NCI-H146 treated with DMSO at 0.1 percent for 48 hours (cell line): ENCODE results near the gene TCAP.
A peak's percentile ranks its signal among the peaks of the same experiment; 100 is the strongest.

Experiments used
- DNase-seq: peaks from one replicate; lab custom pipeline; 2025; ENCODE audit not compliant: unreplicated experiment; lab: John Stamatoyannopoulos, UW

Gene TCAP

GRCh38 chr17:39664581-39665561 lies at the start of gene TCAP:
TSS of gene TCAP (plus strand) at chr17:39665349. CDS start at chr17:39665360, 11 bp downstream.
- no peak for DNase-seq

DNA sequence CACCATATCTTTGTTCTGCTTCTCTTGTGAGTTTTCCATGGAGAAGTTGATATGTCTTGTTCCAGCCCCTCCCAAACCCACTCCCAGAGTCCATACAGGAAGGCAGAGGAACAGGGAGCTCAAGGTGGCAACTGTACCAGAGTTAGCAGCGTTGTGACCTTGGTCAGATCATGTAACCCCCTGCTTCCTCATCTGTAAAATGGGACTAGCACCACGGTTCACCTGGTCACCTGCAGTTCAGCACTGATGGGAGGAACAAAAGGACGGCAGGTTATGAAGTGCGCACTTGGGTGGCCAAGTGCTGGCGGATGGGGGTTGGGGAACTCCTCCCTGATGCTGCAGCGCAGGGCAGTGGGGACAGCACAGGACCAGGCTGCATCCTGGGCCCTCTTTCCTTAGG lies 49.7 kb upstream of the TCAP start:
- no peak for DNase-seq

DNA sequence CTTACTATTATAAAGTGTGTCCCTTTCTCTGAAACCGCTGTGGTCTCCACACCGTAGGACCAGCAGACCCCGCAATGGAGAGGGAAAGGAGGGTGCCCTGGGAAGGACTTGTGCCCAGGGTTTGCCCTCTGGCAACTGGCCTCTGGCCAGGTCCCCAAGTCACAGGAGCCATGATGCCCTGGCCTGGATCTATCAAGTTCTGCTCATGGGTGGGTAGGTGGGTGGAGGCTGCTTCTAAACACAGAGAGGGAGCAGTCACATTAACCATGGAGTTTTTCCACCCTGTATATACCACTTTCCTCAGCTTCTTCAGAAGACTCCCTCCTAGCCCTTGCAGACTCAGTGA lies 48.1 kb upstream of the TCAP start:
- DNase-seq: no peak

GRCh38 chr17:39617446-39618245 lies 47.5 kb upstream of the TCAP start:
- peak; percentile 50 for DNase-seq

- DNase-seq: no peak
Observed at GRCh38 chr17:39618246-39618913, 46.8 kb upstream of the TCAP start.

DNA sequence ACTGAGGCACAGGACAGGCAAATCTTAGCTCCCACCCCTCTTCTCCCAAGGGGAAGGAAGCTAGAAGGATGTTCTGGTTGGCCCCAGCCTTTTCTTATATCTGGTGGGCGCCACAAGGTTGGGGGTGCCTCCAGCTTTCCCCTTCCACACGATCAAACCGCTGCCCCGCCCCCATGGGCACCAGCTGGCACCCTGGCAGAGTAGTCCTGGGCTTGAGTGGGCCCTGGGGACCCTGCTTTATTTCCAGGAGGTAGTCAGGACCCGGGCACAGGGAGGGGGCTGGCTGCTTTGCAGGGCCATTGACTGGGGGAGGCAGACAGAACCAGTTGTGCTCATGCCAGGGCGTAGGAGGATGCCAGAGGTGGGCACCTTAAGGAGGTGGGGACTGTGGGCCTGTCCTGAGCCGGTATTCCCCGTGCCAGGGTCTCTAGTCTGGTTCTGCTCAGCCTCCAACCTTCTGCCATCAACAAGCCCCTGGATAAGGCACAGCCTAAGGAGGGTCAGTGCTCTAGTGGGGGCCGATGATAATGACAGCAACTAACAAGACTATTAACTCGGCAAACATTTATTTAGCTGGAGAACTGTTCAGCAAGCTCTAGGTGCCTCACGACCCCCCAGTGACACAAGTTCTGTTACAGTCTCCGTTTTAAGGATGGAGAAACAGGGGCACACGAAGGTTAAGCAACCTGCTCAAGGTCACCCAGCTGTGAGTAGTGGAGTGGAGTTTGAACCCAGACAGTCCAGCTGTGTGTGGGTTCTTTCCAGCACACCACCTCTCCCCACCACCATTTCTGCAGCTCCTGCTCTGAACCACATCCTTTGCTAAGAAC lies 46.0 kb upstream of the TCAP start:
- DNase-seq: peak; percentile 19

DNA sequence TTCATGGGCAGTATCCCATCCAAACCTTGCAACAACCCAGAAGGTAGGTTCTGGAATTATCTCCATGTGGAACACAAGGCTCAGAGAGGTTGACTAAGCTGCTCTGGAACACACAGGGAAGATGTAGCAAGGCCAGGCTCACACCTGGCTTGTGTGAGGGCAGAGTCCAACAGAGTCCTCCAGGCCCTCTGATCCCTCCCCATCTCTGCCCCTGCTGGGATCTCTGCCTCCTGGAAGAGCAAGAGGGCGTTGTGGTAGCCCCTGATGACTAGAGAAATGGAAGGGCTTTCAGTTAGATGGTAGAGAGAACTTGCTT lies 45.4 kb upstream of the TCAP start:
- no peak for DNase-seq

- peak; percentile 76 for DNase-seq
Observed at GRCh38 chr17:39621523-39622379, 43.4 kb upstream of the TCAP start.

DNA sequence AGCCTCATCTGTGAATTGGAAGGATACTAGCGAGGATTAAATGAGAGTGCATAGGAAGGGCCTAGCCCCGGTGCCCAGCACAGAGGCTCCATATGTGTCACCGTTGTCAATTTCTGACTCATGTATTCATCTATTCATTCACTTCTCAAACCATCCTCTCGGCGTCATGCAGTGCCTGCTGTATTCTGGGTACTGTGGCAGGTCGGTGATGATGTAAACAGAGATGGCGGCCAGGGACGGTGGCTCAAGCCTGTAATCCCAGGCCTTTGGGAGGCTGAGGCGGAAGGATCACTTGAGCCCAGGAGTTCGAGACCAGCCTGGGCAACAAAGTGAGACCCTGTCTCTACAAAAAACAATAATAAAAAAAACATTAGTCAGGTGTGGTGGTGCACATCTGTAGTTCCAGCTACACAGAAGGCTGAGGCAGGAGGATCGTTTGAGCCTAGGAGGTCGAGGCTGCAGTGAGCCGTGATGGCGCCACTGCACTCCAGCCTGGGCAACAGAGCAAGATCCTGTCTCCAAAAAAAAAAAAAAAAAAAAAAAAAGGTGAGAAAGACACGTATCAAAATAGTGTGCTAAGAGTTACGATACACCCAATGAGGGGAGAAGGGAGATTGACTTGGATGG lies 42.7 kb upstream of the TCAP start:
- DNase-seq: no peak

DNA sequence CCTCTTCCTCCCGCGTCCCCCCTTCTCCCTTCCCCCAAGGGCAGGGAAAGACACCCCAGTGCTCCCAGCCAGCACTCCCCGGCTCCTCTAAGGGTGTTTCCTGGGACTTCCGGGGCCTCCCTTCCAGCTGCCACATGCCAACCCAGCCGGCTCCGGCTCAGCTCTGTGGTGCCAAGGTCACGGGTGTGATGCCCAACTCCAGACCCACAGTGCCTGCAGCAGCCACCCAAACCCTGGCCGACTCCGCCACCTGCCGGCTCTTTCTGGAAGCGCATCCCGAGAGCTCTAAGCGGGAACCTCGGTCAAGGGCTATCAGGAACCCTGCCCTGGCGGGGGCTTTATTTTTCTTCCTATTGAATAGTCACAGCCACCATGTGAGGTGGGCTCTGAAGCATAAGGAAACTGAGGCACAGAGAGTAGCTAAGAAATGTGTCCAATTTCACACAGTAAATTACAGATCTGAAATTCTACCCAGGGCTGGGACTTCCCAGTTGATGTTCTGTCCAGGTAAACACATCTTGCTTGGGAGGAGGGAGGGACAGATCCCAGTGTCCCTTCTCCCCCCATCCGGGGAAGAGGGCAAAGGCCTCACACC lies 41.7 kb upstream of the TCAP start:
- DNase-seq: peak; percentile 64

- DNase-seq: no peak
Observed at GRCh38 chr17:39624313-39624712, 40.8 kb upstream of the TCAP start.

- no peak for DNase-seq
Observed at GRCh38 chr17:39625198-39625785, 39.9 kb upstream of the TCAP start.

DNA sequence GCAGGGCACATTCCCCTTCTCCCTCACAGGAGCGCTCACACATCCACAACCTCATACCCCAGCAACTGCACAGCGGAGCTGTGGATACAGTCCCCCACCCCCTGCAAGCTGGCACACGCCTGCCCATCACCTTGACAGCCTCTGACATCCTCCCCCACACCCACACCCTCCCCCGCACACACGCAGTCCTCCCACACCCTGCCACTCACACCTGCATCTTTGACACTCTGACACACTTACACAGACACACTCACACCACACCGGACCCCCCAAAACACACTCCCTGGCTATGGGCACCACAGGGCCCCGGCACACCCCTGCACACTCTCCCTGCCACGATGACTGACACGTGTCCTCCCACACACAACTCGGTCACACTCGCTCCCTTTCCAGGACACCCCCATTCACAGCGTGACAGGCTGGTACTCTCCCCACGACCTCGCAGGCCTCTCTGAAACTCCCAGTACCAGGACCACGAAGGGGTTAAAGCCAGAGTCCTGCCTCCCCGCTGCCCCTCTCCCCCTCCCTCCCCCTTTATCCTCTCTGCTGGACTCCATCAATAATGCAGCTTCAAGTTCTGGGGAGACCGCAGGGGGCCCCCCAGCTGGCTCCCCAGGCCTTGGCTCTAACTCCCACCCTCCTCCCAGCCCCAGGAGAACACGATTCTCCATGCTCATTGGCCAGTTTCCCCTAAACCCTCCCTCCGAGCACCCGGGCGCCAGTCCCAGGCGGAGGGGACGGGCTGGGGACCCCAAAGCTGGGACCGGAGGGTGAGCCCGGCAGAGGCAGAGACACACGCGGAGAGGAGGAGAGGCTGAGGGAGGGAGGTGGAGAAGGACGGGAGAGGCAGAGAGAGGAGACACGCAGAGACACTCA lies 38.7 kb upstream of the TCAP start, which contains the start of gene PPP1R1B:
PPP1R1B (plus strand) TSS at position 782 of the 876 bp plus-strand sequence. CDS start 441 bp downstream, outside the sequence.
- no peak for DNase-seq

- no peak for DNase-seq
Observed at GRCh38 chr17:39627047-39627711, 38.0 kb upstream of the TCAP start.

GRCh38 chr17:39627712-39628516 lies 37.2 kb upstream of the TCAP start:
- peak; percentile 23 for DNase-seq
